GM20000 (cell line): Measurements from ENCODE around the gene SLC51A.
A peak's percentile ranks its signal among the peaks of the same experiment; 100 is the strongest.

Source experiments
- DNase-seq: peaks from one replicate; pipeline ENCODE4 v3.0.0; 2012; ENCODE audit warnings: low spot score
- CTCF ChIP-seq: IDR thresholded peaks from 2 replicates; pipeline ENCODE4 v1.5.1; 2012; ENCODE audit warnings: mild to moderate bottlenecking, control low read depth; ENCODE audit errors: extremely low read depth, missing control alignments

Gene SLC51A

GRCh38 chr3:196186651-196187573, 29.4 kb upstream of the SLC51A start:
- no peak for TF ChIP-seq CTCF
- peak; percentile 64 for DNase-seq

DNA sequence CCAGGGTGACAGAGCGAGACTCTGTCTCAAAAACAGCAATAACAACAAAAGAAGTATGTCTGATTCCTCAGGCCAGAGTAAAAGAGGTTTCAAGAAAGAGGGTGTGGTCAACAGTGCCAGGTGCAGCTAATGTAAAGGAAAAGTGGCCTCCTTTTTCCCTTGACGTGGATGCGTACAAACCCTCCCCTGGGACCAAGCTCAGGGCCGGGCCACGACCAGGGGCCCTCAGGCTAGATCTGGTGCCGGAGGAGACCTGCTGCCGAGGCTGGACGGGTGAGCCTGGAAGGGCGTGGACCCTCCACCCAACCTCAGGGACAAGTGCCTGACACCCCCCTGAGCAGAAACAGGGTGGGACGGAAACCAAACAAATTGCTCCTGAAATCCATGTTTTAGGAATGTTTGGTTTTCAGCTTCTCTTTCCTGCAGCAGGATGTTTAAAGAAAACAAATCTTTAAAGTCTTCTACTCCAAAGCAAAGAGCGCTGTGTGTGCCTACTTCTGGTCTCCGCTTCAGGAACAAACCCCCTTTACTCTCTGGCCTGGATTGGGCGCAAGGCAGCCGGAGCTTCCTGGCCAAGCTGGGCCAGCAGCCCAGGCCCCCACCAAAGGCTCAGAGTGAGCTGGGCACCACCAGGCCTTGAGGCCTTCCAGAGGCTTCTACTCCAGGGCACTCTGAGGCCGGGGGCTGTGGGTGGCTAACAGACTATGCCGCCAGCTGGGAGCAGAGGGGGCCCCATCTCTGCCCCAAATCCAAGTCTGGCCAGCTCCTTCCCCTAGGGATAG, 26.6 kb upstream of the SLC51A start:
- DNase-seq: no peak

DNA sequence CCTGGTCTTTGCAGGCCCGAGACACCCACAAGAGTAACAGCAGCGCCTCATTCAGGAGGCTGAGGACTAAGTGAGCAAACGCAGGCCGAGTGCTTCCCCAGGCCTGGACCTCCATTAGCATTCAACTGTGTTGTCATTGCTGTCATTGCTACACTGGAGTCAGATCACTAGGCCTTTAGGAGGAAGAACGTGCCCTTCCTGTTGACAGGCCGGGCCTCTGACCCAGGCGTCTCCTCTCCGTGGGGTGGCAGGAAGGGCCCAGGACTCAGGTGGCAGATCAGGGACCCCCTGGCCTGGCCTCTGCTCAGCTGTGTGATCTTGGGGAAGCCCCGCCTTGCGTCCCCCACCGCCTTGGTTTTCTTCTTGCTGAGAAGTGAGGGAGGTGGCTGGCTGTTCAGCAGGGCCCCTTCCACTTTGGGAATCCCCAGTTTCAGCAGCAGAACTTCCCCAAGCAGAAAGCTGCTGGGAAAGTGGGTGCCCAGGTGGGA, 24.3 kb upstream of the SLC51A start:
- DNase-seq: no peak
- peak; percentile 5 for TF ChIP-seq CTCF

More for the DNA sequence above, 26.6 kb upstream of the SLC51A start:
- TF ChIP-seq CTCF: no peak

GRCh38 chr3:196192524-196193051, 23.7 kb upstream of the SLC51A start:
- DNase-seq: no peak
- no peak for TF ChIP-seq CTCF

GRCh38 chr3:196193133-196193735, 23.1 kb upstream of the SLC51A start:
- no peak for TF ChIP-seq CTCF
- DNase-seq: no peak

GRCh38 chr3:196193736-196194541, 22.4 kb upstream of the SLC51A start:
- no peak for DNase-seq
- TF ChIP-seq CTCF: no peak
